ENCODE results near the gene PTCH2. TPM values are rescaled to one million over a fixed set of nuclear protein-coding genes. Genes with fewer than 3 reads are reported as not detected.

PTCH2 gene
- total and polyA plus RNA-seq, 2 donors from 2014 or later = 0.24 to 1.2 TPM

DNA sequence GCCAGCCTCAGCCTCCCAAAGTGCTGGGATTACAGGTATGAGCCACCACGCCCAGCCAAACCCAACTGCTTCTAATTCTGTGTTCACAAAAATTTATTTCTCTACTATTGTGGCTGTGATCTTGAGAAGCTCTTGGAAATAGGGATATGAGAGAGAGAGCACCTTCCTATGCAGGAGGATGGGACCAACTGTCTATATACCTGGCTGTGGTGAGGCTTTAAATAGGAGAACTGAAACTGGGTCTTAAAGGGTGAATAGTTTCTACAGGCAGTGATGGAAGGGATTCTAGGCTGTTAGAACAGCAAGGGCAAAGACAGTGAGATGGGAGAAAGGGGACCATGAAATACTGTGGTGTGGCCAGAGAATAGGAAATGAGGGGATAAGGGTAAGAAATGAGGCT lies 8.3 kb upstream of the PTCH2 start:
- Histone ChIP-seq H3K4me3 (ENCODE audit: low read length in 3 of 3) (no peak overlapping the region), H3K27me3 (ENCODE audit: control insufficient read depth, insufficient read depth, low read length) (no peaks in the 10 kb centered on the region), H3K27ac (ENCODE audit: low read depth in 2 of 2, low read length in 2 of 2) (no peak overlapping the region), H3K9ac (ENCODE audit: low read length in 3 of 3) (no peak overlapping the region), H3K9me3 (ENCODE audit: control insufficient read depth in 2 of 3, insufficient read depth in 1 of 3, low read length in 3 of 3) (no peaks in the 10 kb centered on the region), H3K36me3 (ENCODE audit: control insufficient read depth in 2 of 3, insufficient read depth in 3 of 3, low read length in 3 of 3) (no peaks in the 10 kb centered on the region), H3K4me1 (ENCODE audit: control insufficient read depth in 2 of 3, insufficient read depth in 2 of 3, low read depth in 1 of 3, low read length in 3 of 3) (no peaks in the 10 kb centered on the region)
- no peak for FAIRE-seq
- intact Hi-C loops (cut with DNase I) = no loop called here
- TF ChIP-seq, protein P1, sequence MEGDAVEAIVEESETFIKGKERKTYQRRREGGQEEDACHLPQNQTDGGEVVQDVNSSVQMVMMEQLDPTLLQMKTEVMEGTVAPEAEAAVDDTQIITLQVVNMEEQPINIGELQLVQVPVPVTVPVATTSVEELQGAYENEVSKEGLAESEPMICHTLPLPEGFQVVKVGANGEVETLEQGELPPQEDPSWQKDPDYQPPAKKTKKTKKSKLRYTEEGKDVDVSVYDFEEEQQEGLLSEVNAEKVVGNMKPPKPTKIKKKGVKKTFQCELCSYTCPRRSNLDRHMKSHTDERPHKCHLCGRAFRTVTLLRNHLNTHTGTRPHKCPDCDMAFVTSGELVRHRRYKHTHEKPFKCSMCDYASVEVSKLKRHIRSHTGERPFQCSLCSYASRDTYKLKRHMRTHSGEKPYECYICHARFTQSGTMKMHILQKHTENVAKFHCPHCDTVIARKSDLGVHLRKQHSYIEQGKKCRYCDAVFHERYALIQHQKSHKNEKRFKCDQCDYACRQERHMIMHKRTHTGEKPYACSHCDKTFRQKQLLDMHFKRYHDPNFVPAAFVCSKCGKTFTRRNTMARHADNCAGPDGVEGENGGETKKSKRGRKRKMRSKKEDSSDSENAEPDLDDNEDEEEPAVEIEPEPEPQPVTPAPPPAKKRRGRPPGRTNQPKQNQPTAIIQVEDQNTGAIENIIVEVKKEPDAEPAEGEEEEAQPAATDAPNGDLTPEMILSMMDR (IDR thresholded peaks at IDR 0.05; ENCODE audit: borderline replicate concordance, extremely low read depth, insufficient read depth) = no peak
- DNase-seq = no peak

DNA sequence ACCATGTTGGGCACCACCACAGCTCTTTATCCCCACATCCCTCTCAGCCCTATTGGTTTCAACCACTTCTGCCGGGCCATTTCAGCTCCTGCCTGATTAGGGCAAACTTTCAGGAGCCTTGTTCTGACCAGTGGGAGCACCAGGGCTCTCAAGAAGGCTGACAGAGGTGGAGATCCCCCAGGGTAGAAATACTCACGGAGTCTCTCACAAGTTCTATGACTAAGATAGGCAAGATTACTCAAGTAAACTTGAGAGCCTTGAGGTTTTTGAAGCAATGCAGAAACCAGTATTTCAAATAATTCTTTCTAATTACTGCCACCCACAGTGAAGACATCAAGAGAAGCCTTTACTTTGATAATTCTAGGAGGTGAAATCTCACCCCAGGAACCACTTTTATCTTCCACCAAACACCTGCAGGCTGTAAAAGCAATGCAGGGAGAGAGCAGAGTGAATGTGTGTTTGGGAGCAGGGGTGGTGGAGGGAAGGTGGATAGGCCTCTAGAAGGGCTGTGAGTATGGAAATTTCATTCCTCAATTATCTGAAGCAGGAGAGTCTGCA lies 6.6 kb upstream of the PTCH2 start:
- no peaks in the 10 kb centered on the region for H3K9me3 ChIP-seq (ENCODE audit: control insufficient read depth in 2 of 3, insufficient read depth in 1 of 3, low read length in 3 of 3)
- intact Hi-C loops (cut with DNase I) = no loop called here
- H3K4me3 ChIP-seq (ENCODE audit: low read length in 3 of 3) = no peak overlapping the region
- no peaks in the 10 kb centered on the region for H3K4me1 ChIP-seq (ENCODE audit: control insufficient read depth in 2 of 3, insufficient read depth in 2 of 3, low read depth in 1 of 3, low read length in 3 of 3)
- no peak overlapping the region for H3K27ac ChIP-seq (ENCODE audit: low read depth in 2 of 2, low read length in 2 of 2)
- TF ChIP-seq, protein P1 (IDR thresholded peaks at IDR 0.05; ENCODE audit: borderline replicate concordance, extremely low read depth, insufficient read depth) = no peak
- no peaks in the 10 kb centered on the region for H3K36me3 ChIP-seq (ENCODE audit: control insufficient read depth in 2 of 3, insufficient read depth in 3 of 3, low read length in 3 of 3)
- no peak for DNase-seq
- H3K9ac ChIP-seq (ENCODE audit: low read length in 3 of 3) = no peak overlapping the region
- H3K27me3 ChIP-seq (ENCODE audit: control insufficient read depth, insufficient read depth, low read length) = no peaks in the 10 kb centered on the region
- FAIRE-seq = no peak

DNA sequence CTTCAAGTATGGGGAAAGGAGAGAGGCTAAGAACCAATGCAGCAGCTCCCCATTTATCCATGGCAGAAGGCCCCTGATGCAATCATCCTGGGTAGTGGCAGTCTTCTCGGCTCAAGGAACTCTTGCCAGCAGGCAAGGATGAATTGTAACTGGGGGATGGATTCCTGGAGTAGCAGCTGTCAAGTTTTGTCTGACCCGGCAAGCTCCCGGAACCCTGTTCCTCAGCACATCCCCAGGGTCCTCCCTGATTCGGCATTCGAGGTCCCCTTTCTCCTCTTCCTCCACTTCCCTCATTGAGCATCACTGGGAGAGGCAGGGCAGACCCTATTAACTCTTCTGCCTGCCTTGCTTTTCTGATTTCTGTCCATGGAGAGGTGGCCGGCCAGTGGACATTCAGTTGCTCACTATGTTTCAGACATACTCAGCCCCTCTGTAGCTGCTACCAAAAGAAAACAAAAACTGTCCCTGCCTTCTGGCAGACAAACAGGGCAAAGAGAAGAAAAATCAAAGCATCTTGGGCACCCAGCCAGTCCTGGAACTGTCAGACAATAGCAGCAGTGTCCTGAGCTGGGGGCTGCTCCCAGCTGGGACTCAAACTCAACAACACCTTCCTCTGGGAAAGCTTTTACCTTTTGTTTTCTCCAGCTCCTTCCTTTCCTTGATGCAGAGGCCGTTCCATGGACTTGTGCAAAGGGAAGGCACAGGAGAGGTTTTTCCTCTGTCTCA lies 5.6 kb upstream of the PTCH2 start:
- Histone ChIP-seq H3K4me3 (ENCODE audit: low read length in 3 of 3) (no peak overlapping the region), H3K9me3 (ENCODE audit: control insufficient read depth in 2 of 3, insufficient read depth in 1 of 3, low read length in 3 of 3) (no peaks in the 10 kb centered on the region), H3K9ac (ENCODE audit: low read length in 3 of 3) (no peak overlapping the region), H3K27ac (ENCODE audit: low read depth in 2 of 2, low read length in 2 of 2) (no peak overlapping the region), H3K36me3 (ENCODE audit: control insufficient read depth in 2 of 3, insufficient read depth in 3 of 3, low read length in 3 of 3) (no peaks in the 10 kb centered on the region), H3K27me3 (ENCODE audit: control insufficient read depth, insufficient read depth, low read length) (no peaks in the 10 kb centered on the region), H3K4me1 (ENCODE audit: control insufficient read depth in 2 of 3, insufficient read depth in 2 of 3, low read depth in 1 of 3, low read length in 3 of 3) (no peaks in the 10 kb centered on the region)
- FAIRE-seq = no peak
- intact Hi-C loops (cut with DNase I) = no loop called here
- no peak for DNase-seq
- TF ChIP-seq, protein P1 (IDR thresholded peaks at IDR 0.05; ENCODE audit: borderline replicate concordance, extremely low read depth, insufficient read depth) = no peak

All from kidney (tissue), 14 donors.